Heart left ventricle (tissue), 16 donors: ENCODE data around the gene NLRC5. TPM values are rescaled to one million over a fixed set of nuclear protein-coding genes. Genes with fewer than 3 reads are reported as not detected.
A peak's percentile ranks its signal among the peaks of the same experiment; 100 is the strongest.

Source experiments
- ATAC-seq, 4 donors: fragments of 200-7000 bp; cut with Tn5 transposase; one replicate each; pipeline ENCODE4 v1.9.1; 2020 to 2022; ENCODE audit warnings: moderate library complexity in 4 of 4, mild to moderate bottlenecking in 3 of 4, moderate number of reproducible peaks in 1 of 4
- DNase-seq, 5 donors: peaks; one replicate each; pipeline ENCODE4 v3.0.0-alpha.2; 2020
- H3K27ac ChIP-seq, 12 donors: fragments of 200-600 bp; sonication (generic) in 4 of 12; one replicate each; pipeline versions ENCODE4 v1.5.0 to v1.8.0; 2016 to 2022; ENCODE audit warnings: mild to moderate bottlenecking in 2 of 12
- H3K27me3 ChIP-seq, 9 donors: fragments of 200-600 bp; sonication (generic) in 2 of 9; one replicate each; pipeline versions ENCODE4 v1.5.1 to v1.8.0; 2016 to 2022; ENCODE audit warnings: mild to moderate bottlenecking in 3 of 9
- H3K36me3 ChIP-seq, 9 donors: fragments of 200-600 bp; sonication (generic) in 2 of 9; one replicate each; pipeline versions ENCODE4 v1.5.0 to v1.8.0; 2018 to 2022; ENCODE audit warnings: mild to moderate bottlenecking in 2 of 9
- H3K4me1 ChIP-seq, 12 donors: fragments of 200-600 bp; sonication (generic) in 4 of 12; one replicate each; pipeline versions ENCODE4 v1.5.0 to v1.8.0; 2016 to 2022; ENCODE audit warnings: mild to moderate bottlenecking in 3 of 12
- H3K4me3 ChIP-seq, 12 donors: fragments of 200-600 bp; sonication (generic) in 4 of 12; one replicate each; pipeline versions ENCODE4 v1.5.0 to v1.8.0; 2017 to 2022; ENCODE audit warnings: mild to moderate bottlenecking in 9 of 12, moderate library complexity in 4 of 12
- H3K9me3 ChIP-seq, 12 donors: fragments of 200-600 bp; sonication (generic) in 4 of 12; one replicate each; pipeline versions ENCODE4 v1.5.0 to v1.8.0; 2016 to 2022; ENCODE audit warnings: mild to moderate bottlenecking in 1 of 12
- POLR2A ChIP-seq, 2 donors: fragments of 450-650 bp; IDR thresholded peaks; one replicate each; pipeline ENCODE4 v1.6.1; 2017; ENCODE audit warnings: antibody characterized with exemption in 2 of 2, mild to moderate bottlenecking in 2 of 2, moderate library complexity in 2 of 2
- WGBS, 4 donors: extraction: QIAGEN DNeasy Blood & Tissue Kit in 2 of 4; methylation state at CpG; one replicate each; pipeline versions ENCODE4 v1.1.5 to v1.1.7; 2013 to 2018; 5-methylcytosine and 5-hydroxymethylcytosine counted together
- intact Hi-C, 10 donors: fragments of 100-400 bp; cut with DNase I; formaldehyde crosslinking; loops; one replicate each; pipeline versions ENCODE4 v1.11.1 to v1.14.2; 2022
- polyA plus RNA-seq, 2 donors: library from polyadenylated mRNA; stranded (reverse); fragments of 200-250 nt; gene quantifications; one replicate each; pipeline ENCODE4 v1.2.3, GENCODE V29; 2013
- total RNA-seq, 9 donors: library from RNA; depleted of rRNA in 2 of 9; stranded (reverse); fragments of >200 nt in 2 of 9; fragmentation: NEBNext Ultra II Directional in 3 of 9; extraction: Animal tissue kit (Norgen Biotek cat#: 25700) in 3 of 9; gene quantifications; one replicate each; pipeline versions ENCODE4 v1.1.0 to v1.2.4, GENCODE V29; 2016 to 2023
- TF ChIP-seq, protein P1 (sequence below), 12 donors: fragments of 200-600 bp; sonication (generic) in 4 of 12; IDR thresholded peaks; one replicate each; pipeline versions ENCODE4 v1.5.0 to v1.8.0; 2018 to 2022; ENCODE audit warnings: antibody characterized with exemption in 12 of 12, mild to moderate bottlenecking in 5 of 12
- donor health status: ischemic (EF 13 %, LVEDD 7.1; RV severe dilation, severe dysfunction).
- donor health status: healthy with polysubstance abuse.
- donor health status: DM: no; HTN: yes; CAD: no.
- donor health status: DM: no; HTN: no; CAD: no.
- donor health status: ischemic (EF 25% LVEDD 6.9; RV normal size, moderate dysfunction).
- donor health status: ischemic (EF 25% LVEDD 5.7; RV mildly dilated, moderate dysfunction).
- donor health status: healthy.
- donor health status: DM: yes; HTN: yes; CAD: no.
- donor health status: ischemic (EF 35%, LVEDD 5.7; RV mildly dilated, moderate dysfunction).
- donor health status: nonischemic (EF 11% LVEDD 7.7; RV severe dilation, severe dysfunction).
- donor health status: DM: yes; HTN: yes; CAD: no.
- donor health status: PGD.
- donor health status: ischemic (EF 29% LVEDD 5.4; RV normal size, mild dysfunction).
- donor health status: nonischemic (EF 23%, LVEDD 6.1; RV moderate dilation, normal function).

The NLRC5 gene
- total and polyA plus RNA-seq, 11 donors: 5.8 to 98.6 (median 9.9) TPM

DNA sequence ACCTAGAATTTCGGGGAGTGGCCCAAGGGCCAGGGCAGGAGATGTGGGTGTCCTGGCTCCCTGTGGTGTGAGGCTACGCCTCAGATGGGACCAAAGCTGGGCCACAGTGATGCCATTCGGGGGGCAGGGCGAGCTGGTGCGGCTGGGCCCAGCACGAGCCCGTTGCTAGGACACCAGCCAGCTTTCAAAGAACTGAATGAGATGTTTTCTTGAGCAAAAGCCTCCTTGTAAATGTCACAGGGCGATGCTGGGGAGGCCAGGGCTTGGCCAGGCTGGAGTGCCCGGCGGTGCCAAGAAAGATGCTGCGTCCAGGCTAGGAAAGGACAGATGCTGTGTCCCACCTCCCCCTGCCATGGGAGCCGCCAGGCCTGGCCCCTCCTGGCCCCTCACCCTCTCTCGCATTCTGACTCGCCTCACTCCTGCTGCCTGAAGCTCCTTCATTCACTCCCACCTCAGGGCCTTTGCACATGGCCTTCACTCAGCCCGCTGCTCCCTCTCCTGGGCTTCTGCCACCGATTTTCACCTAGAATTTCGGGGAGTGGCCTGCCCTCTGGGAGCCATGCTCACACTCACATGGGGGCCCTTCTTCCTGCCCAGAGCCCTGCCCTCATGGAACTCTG is 142.1 kb downstream of the NLRC5 start:
- Histone ChIP-seq H3K9me3 (no peaks in the 10 kb centered on the region), H3K27me3 (no peaks in the 10 kb centered on the region), H3K4me1 (peaks cover 0 to 11% (median 0%) of the 10 kb centered on the region in 12 donors), H3K4me3 (no peak overlapping the region), H3K27ac (no peak overlapping the region), H3K36me3 (peaks cover 0 to 23% (median 12%) of the 10 kb centered on the region in 9 donors)
- TF ChIP-seq, protein P1, sequence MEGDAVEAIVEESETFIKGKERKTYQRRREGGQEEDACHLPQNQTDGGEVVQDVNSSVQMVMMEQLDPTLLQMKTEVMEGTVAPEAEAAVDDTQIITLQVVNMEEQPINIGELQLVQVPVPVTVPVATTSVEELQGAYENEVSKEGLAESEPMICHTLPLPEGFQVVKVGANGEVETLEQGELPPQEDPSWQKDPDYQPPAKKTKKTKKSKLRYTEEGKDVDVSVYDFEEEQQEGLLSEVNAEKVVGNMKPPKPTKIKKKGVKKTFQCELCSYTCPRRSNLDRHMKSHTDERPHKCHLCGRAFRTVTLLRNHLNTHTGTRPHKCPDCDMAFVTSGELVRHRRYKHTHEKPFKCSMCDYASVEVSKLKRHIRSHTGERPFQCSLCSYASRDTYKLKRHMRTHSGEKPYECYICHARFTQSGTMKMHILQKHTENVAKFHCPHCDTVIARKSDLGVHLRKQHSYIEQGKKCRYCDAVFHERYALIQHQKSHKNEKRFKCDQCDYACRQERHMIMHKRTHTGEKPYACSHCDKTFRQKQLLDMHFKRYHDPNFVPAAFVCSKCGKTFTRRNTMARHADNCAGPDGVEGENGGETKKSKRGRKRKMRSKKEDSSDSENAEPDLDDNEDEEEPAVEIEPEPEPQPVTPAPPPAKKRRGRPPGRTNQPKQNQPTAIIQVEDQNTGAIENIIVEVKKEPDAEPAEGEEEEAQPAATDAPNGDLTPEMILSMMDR (IDR thresholded peaks at IDR 0.05): no peak
- no peak for TF ChIP-seq POLR2A (IDR thresholded peaks at IDR 0.05)
- ATAC-seq: no peak
- intact Hi-C loops: no loop called here
- 78 to 93% (median 87%) methylated on average over 8 to 17 of the region's 17 CpGs for WGBS, 4 donors
- DNase-seq: no peak

DNA sequence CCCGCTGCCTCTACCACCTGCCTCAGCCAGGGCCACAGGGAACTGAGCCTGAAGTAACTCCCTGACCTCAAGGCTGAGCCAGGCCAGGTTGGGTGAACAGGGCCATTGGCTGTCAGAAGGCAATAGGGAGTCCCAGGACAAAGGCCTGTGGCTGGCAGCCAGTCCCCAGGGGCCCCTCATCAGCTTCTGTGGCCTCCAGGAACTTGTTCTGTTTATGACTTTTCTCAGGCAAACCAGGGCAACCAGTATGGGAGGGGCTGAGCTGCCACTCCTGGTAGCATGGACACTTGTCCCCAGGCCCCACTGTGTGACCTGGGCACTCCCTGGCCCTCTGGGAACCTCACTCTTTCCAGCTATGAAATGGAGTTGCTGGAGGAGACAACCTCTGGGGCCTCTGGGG is 143.1 kb downstream of the NLRC5 start:
- no peaks in the 10 kb centered on the region for H3K27me3 ChIP-seq
- H3K9me3 ChIP-seq: no peaks in the 10 kb centered on the region
- DNase-seq (no peak), ATAC-seq (peak in 1 of 4 donors; percentile 12)
- H3K36me3 ChIP-seq: peaks cover 0 to 24% (median 10%) of the 10 kb centered on the region in 9 donors
- H3K4me1 ChIP-seq: peaks cover 0 to 11% (median 0%) of the 10 kb centered on the region in 12 donors
- H3K27ac ChIP-seq: no peak overlapping the region
- intact Hi-C loops: no loop called here
- no peak for TF ChIP-seq POLR2A (IDR thresholded peaks at IDR 0.05)
- TF ChIP-seq, protein P1 (IDR thresholded peaks at IDR 0.05): no peak
- WGBS, 4 donors: 89 to 100% (median 97%) methylated on average over 1 of the region's 1 CpG
- no peak overlapping the region for H3K4me3 ChIP-seq

DNA sequence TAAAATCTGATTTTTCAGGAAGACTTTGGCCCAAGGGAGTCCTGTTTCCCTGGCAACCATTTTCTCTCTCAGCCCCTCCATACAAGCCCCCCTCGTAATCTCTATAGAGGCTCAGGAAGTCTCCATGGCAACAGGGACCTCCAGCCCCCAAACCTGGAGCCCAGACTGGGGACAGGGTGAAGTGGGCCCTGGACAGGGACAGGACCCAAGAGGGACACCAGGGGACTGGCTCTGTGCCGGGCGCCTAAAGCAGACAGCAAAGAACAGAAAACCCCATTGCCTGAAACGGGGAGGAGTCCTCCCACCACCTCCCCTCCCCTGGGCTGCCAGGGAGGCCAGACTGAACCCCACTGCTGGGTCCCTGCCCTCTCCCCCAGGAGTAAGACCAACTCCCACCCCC is 143.7 kb downstream of the NLRC5 start:
- intact Hi-C loops: no loop called here
- Histone ChIP-seq H3K27me3 (no peaks in the 10 kb centered on the region), H3K27ac (no peak overlapping the region), H3K4me1 (peaks cover 0 to 11% (median 0%) of the 10 kb centered on the region in 12 donors), H3K9me3 (no peaks in the 10 kb centered on the region), H3K36me3 (peaks cover 0 to 25% (median 4%) of the 10 kb centered on the region in 9 donors), H3K4me3 (no peak overlapping the region)
- TF ChIP-seq, protein P1 (IDR thresholded peaks at IDR 0.05): no peak
- no peak for TF ChIP-seq POLR2A (IDR thresholded peaks at IDR 0.05)
- no peak for ATAC-seq
- 42 to 77% (median 70%) methylated on average over 2 to 4 of the region's 4 CpGs for WGBS, 4 donors
- DNase-seq: no peak

Other genes starting within 250 kb of the NLRC5 start
- under 1 TPM in 1 of 9 donors, not detected in 8; 0.08 TPM for gene SLC12A3, start 124.3 kb upstream of the NLRC5 start, total RNA-seq
- not detected for gene SLC12A3, start 124.3 kb upstream of the NLRC5 start, polyA plus RNA-seq
- 100 to 1,000 TPM in 8 of 9 donors, 10 to 100 TPM in 1; 86.9 to 197 (median 117) TPM for gene HERPUD1, start 57.4 kb upstream of the NLRC5 start, total RNA-seq
- 100 to 1,000 TPM in 1 of 2 donors, 10 to 100 TPM in 1; 41.4 to 226 TPM for gene HERPUD1, start 57.4 kb upstream of the NLRC5 start, polyA plus RNA-seq
- gene CETP, start 27.6 kb upstream of the NLRC5 start, total RNA-seq: 1 to 10 TPM in 2 of 9 donors, under 1 TPM in 5, not detected in 2; 0.23 to 3.1 (median 0.30) TPM
- under 1 TPM in 1 of 2 donors, not detected in 1; 0.32 TPM for gene CETP, start 27.6 kb upstream of the NLRC5 start, polyA plus RNA-seq
- 10 to 100 TPM in 6 of 9 donors, 1 to 10 TPM in 3; 7.2 to 23.6 (median 11.9) TPM for gene CPNE2, start 103.0 kb downstream of the NLRC5 start, total RNA-seq
- 10 to 100 TPM; 18.8 to 20.4 TPM for gene CPNE2, start 103.0 kb downstream of the NLRC5 start, polyA plus RNA-seq
- 10 to 100 TPM; 48.8 to 71.9 (median 65.8) TPM for gene PSME3IP1, start 196.5 kb downstream of the NLRC5 start, total RNA-seq
- 10 to 100 TPM; 37.8 to 74.6 TPM for gene PSME3IP1, start 196.5 kb downstream of the NLRC5 start, polyA plus RNA-seq
- gene RSPRY1, start 196.8 kb downstream of the NLRC5 start, total RNA-seq: 10 to 100 TPM; 13.4 to 22.9 (median 17.1) TPM
- 10 to 100 TPM in 1 of 2 donors, 1 to 10 TPM in 1; 5.4 to 22.2 TPM for gene RSPRY1, start 196.8 kb downstream of the NLRC5 start, polyA plus RNA-seq